Prostate gland (tissue), 2 donors: Measurements from ENCODE around the gene GDPD5. TPM values are rescaled to one million over a fixed set of nuclear protein-coding genes. Genes with fewer than 3 reads are reported as not detected.

Experiments used
- DNase-seq: peaks from one replicate; pipeline ENCODE4 v3.0.0-alpha.2; 2019; ENCODE audit warnings: low spot score
- H3K27ac ChIP-seq, 2 donors: fragments of 200-600 bp; sonication (generic); 2 replicates each; pipeline ENCODE4 v1.5.1; 2017 to 2019
- H3K27me3 ChIP-seq: fragments of 200-600 bp; sonication (generic); replicated peaks from 2 replicates; pipeline ENCODE4 v1.5.1; 2019; ENCODE audit not compliant: insufficient read depth
- H3K36me3 ChIP-seq, 2 donors: fragments of 200-600 bp; sonication (generic); 1 replicate in 1 of 2; 2 replicates in 1 of 2; pipeline versions ENCODE4 v1.5.1 to v1.8.1; 2017 to 2019
- H3K4me1 ChIP-seq: fragments of 200-600 bp; sonication (generic); replicated peaks from 2 replicates; pipeline ENCODE4 v1.5.1; 2019
- H3K4me3 ChIP-seq, 2 donors: fragments of 200-600 bp; sonication (generic); 2 replicates each; pipeline ENCODE4 v1.5.1; 2017 to 2019
- H3K9me3 ChIP-seq: fragments of 200-600 bp; sonication (generic); 2 replicates; pipeline ENCODE4 v1.5.1; 2017
- POLR2A ChIP-seq: fragments of 450-650 bp; IDR thresholded peaks from one replicate; pipeline ENCODE4 v1.6.1; 2016; ENCODE audit warnings: antibody characterized with exemption, mild to moderate bottlenecking
- POLR2AphosphoS5 ChIP-seq: sonication (generic); formaldehyde crosslinking; IDR thresholded peaks from one replicate; pipeline ENCODE4 v1.6.1; 2017; ENCODE audit warnings: antibody characterized with exemption
- WGBS: methylation state at CpG from one replicate; pipeline ENCODE4 v1.1.5; 2018; 5-methylcytosine and 5-hydroxymethylcytosine counted together
- intact Hi-C: fragments of 100-400 bp; cut with DNase I; formaldehyde crosslinking; loops from one replicate; pipeline ENCODE4 v1.14.2; 2022
- total RNA-seq, 2 donors: library from RNA; depleted of rRNA; stranded (reverse); fragments of >200 nt; gene quantifications; one replicate each; pipeline ENCODE4 v1.1.0, GENCODE V29; 2016
- TF ChIP-seq, protein P1 (sequence below), 4 experiments: fragments of 200-600 bp in 2 of 4; fragments of 450-650 bp in 2 of 4; sonication (generic) in 2 of 4; IDR thresholded peaks; 1 replicate in 3 of 4; 2 replicates in 1 of 4; pipeline ENCODE4 v1.5.1; 2016 to 2019; ENCODE audit warnings: antibody characterized with exemption in 4 of 4, mild to moderate bottlenecking in 2 of 4, moderate library complexity in 2 of 4

The GDPD5 gene
- total RNA-seq, 2 donors from 2014 or later = 1.7 to 14.6 TPM

DNA sequence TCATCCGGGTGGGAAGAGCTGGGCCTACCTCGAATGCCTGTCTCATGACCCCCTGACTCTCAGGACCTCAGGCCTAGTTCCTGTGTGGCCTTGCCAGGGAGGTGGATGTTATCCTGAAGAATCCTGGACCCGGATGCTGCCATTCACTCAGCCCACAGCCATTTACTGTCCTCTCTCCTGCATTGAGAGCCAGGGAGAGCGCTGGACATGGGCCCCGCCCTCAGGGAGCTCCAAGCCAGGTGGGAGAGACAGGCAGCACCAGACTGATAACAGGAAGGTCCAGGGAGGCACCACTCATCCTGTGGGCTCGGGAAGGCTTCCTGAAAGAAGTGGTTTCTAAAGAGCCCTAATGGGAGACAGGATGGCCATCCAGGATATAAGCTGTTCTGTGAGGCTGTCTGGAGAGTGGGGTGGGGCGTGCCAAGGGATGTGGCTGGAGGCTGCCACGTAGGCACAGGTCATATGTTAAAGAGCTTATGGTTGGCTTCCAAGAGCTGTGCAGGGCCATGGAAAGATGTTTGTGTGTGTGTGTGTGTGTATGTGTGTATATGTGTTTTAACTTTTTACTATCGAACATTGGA is 44.9 kb upstream of the GDPD5 start:
- no peak for TF ChIP-seq POLR2AphosphoS5
- H3K4me3 ChIP-seq = no peak overlapping the region
- WGBS = 60% methylated on average over 9 of the region's 9 CpGs
- H3K27me3 ChIP-seq = no peaks in the 10 kb centered on the region
- H3K36me3 ChIP-seq = peaks cover 19 to 46% of the 10 kb centered on the region in 2 donors
- peaks cover 5% of the 10 kb centered on the region for H3K4me1 ChIP-seq
- intact Hi-C loops = no loop called here
- no peak for DNase-seq
- H3K27ac ChIP-seq = no peak overlapping the region
- H3K9me3 ChIP-seq = no peaks in the 10 kb centered on the region

DNA sequence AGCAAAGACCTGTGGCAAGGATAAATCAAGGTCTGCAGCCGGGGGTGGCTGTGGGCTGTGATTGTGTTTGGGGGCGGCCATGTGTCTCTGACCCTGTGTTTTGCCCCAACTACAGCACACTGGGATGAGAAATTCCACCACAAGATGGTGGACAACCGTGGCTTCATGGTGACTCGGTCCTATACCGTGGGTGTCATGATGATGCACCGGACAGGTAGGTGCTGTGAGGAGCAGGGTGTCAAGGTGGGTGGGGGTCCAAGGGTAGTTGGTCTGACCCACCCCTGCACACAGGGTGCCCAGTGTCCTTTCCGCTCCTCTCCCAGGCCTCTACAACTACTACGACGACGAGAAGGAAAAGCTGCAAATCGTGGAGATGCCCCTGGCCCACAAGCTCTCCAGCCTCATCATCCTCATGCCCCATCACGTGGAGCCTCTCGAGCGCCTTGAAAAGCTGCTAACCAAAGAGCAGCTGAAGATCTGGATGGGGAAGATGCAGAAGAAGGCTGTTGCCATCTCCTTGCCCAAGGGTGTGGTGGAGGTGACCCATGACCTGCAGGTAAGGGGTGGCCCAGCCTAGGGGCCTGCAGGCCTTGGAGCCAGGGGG is 43.0 kb upstream of the GDPD5 start:
- no peak overlapping the region for H3K4me3 ChIP-seq
- 88% methylated on average over 14 of the region's 14 CpGs for WGBS
- peaks cover 21% of the 10 kb centered on the region for H3K4me1 ChIP-seq
- H3K36me3 ChIP-seq = peaks cover 19 to 46% of the 10 kb centered on the region in 2 donors
- no peak overlapping the region for H3K27ac ChIP-seq
- H3K27me3 ChIP-seq = no peaks in the 10 kb centered on the region
- no peaks in the 10 kb centered on the region for H3K9me3 ChIP-seq
- TF ChIP-seq POLR2A = no peak
- TF ChIP-seq, protein P1, sequence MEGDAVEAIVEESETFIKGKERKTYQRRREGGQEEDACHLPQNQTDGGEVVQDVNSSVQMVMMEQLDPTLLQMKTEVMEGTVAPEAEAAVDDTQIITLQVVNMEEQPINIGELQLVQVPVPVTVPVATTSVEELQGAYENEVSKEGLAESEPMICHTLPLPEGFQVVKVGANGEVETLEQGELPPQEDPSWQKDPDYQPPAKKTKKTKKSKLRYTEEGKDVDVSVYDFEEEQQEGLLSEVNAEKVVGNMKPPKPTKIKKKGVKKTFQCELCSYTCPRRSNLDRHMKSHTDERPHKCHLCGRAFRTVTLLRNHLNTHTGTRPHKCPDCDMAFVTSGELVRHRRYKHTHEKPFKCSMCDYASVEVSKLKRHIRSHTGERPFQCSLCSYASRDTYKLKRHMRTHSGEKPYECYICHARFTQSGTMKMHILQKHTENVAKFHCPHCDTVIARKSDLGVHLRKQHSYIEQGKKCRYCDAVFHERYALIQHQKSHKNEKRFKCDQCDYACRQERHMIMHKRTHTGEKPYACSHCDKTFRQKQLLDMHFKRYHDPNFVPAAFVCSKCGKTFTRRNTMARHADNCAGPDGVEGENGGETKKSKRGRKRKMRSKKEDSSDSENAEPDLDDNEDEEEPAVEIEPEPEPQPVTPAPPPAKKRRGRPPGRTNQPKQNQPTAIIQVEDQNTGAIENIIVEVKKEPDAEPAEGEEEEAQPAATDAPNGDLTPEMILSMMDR (IDR thresholded peaks at IDR 0.05) = no peak
- TF ChIP-seq POLR2AphosphoS5 = no peak
- no peak for DNase-seq
- intact Hi-C loops = no loop called here

DNA sequence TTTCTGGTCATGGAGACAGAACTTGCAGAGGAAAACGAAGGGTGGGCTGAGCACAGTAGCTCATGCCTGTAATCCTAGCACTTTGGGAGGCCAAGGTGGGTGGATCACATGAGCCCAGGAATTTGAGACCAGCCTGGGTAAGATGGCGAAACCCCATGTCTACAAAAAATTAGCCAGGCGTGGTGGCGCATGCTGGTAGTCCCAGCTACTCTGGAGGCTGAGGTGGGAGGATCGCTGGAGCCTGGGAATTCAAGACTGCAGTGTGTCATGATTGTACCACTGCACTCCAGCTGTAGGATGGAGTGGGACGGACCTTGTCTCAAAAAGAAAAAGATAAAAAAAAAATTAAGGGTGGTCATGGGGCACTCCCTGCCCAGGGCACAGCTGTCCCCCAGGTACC is 42.2 kb upstream of the GDPD5 start:
- Histone ChIP-seq H3K36me3 (peaks cover 19 to 46% of the 10 kb centered on the region in 2 donors), H3K27ac (no peak overlapping the region), H3K4me3 (no peak overlapping the region), H3K27me3 (no peaks in the 10 kb centered on the region), H3K4me1 (peaks cover 26% of the 10 kb centered on the region), H3K9me3 (no peaks in the 10 kb centered on the region)
- intact Hi-C loops = no loop called here
- no peak for DNase-seq
- 86% methylated on average over 6 of the region's 6 CpGs for WGBS
- TF ChIP-seq, protein P1 (IDR thresholded peaks at IDR 0.05) = no peak
- TF ChIP-seq POLR2A (no peak), POLR2AphosphoS5 (no peak)

DNA sequence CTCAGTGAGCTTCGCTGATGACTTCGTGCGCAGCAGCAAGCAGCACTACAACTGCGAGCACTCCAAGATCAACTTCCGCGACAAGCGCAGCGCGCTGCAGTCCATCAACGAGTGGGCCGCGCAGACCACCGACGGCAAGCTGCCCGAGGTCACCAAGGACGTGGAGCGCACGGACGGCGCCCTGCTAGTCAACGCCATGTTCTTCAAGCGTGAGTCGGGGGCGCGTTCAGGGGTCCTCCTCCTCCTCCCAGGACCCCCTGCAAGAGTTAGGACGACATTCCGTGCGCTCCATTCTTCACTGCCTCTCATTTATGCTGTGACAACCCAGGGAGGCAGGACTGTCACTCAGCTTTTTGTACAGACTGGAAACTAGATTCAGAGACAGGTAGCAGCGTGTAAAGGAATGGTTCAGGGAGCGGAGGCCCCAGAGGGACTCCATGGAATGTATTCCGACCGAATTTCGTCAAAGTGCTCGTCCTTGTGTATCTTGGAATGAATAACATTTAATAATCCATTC is 41.1 kb upstream of the GDPD5 start:
- no peak for DNase-seq
- peaks cover 19 to 40% of the 10 kb centered on the region in 2 donors for H3K36me3 ChIP-seq
- no peaks in the 10 kb centered on the region for H3K9me3 ChIP-seq
- intact Hi-C loops = no loop called here
- TF ChIP-seq POLR2AphosphoS5 = no peak
- TF ChIP-seq, protein P1 (IDR thresholded peaks at IDR 0.05) = no peak
- TF ChIP-seq POLR2A = no peak
- WGBS = 93% methylated on average over 34 of the region's 34 CpGs
- H3K27me3 ChIP-seq = no peaks in the 10 kb centered on the region
- H3K4me3 ChIP-seq = no peak overlapping the region
- peaks cover 26% of the 10 kb centered on the region for H3K4me1 ChIP-seq
- H3K27ac ChIP-seq = no peak overlapping the region

DNA sequence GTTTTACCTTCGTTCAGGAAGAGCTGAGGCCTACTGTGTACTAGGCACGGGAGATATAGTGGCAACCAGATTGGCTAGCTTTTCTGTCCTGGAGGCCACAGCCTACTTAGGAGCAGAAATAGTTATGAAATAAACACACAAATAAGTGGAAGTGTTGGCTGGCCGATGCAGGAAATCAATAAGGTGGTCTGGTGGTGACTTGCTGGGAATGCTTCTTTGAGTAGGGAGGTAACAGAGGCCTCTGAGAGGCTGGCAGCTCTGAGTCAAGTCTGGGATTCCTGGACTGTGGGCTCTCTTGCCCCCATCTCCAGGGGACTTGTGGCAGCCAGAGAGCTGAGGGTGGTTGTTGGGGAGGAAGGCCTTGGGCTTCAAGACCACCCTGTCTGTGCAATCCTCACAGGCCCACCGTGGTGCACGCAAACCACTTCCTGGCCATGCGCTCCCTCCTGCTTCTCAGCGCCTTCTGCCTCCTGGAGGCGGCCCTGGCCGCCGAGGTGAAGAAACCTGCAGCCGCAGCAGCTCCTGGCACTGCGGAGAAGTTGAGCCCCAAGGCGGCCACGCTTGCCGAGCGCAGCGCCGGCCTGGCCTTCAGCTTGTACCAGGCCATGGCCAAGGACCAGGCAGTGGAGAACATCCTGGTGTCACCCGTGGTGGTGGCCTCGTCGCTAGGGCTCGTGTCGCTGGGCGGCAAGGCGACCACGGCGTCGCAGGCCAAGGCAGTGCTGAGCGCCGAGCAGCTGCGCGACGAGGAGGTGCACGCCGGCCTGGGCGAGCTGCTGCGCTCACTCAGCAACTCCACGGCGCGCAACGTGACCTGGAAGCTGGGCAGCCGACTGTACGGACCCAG is 40.4 kb upstream of the GDPD5 start:
- intact Hi-C loops = no loop called here
- Histone ChIP-seq H3K4me1 (peaks cover 26% of the 10 kb centered on the region), H3K27ac (peak overlapping the region in 1 of 2 donors; percentile 98), H3K4me3 (no peak overlapping the region), H3K9me3 (no peaks in the 10 kb centered on the region), H3K27me3 (no peaks in the 10 kb centered on the region), H3K36me3 (peaks cover 19 to 33% of the 10 kb centered on the region in 2 donors)
- 90% methylated on average over 43 of the region's 43 CpGs for WGBS
- TF ChIP-seq, protein P1 (IDR thresholded peaks at IDR 0.05) = no peak
- TF ChIP-seq POLR2AphosphoS5 (no peak), POLR2A (no peak)
- DNase-seq = no peak
